Left colon (tissue), 2 donors: ENCODE data around the gene KLK6. TPM values are rescaled to one million over a fixed set of nuclear protein-coding genes. Genes with fewer than 3 reads are reported as not detected.
"Not testable (repeated sequence)": the region's sequence is repeated elsewhere in the genome, so short reads cannot be mapped to it uniquely, and the experiment has no call there.

Experiments used
- ATAC-seq: fragments of 200-7000 bp; cut with Tn5 transposase; one replicate; pipeline ENCODE4 v1.9.1; 2020; ENCODE audit warnings: mild to moderate bottlenecking, moderate library complexity
- DNase-seq, 2 donors: peaks; one replicate each; pipeline ENCODE4 v3.0.0-alpha.2; 2020
- intact Hi-C, 2 donors: fragments of 100-400 bp; cut with DNase I in 1 of 2; cut with micrococcal nuclease in 1 of 2; formaldehyde crosslinking; loops; one replicate each; pipeline versions ENCODE4 v1.11.2 to v1.14.0; 2022; cut with DNase I, micrococcal nuclease
- total RNA-seq, 2 donors: library from RNA; stranded (reverse); fragmentation: NEBNext Ultra II Directional; extraction: Animal tissue kit (Norgen Biotek cat#: 25700); gene quantifications; one replicate each; pipeline ENCODE4 v1.2.1, GENCODE V29; 2021
- donor health status: DM: no; HTN: no; CAD: no.
- donor health status: DM: yes; HTN: yes; CAD: no.

The KLK6 gene
- total RNA-seq, 2 donors from 2014 or later = not detected

DNA sequence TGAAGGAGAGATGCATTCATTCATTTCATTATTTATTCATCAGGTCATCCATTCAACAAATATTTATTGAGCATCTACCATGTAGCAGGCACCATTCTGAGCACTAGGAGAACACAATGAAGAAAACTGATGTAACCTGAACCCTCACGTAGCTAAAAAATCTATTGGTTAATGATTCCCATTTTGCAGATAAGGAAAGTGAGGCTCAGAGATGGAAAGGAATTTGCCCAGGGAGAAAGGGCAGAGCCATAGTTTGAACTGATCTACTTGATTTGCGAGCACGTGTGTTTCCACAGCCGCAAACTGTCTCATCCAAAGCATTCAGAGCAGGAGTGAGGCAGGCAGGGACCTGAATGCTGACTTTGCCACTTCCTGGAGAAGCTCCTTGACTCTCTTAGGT, 29.3 kb upstream of the KLK6 start:
- ATAC-seq (no peak), DNase-seq (no peak)
- intact Hi-C loops = no loop called here

DNA sequence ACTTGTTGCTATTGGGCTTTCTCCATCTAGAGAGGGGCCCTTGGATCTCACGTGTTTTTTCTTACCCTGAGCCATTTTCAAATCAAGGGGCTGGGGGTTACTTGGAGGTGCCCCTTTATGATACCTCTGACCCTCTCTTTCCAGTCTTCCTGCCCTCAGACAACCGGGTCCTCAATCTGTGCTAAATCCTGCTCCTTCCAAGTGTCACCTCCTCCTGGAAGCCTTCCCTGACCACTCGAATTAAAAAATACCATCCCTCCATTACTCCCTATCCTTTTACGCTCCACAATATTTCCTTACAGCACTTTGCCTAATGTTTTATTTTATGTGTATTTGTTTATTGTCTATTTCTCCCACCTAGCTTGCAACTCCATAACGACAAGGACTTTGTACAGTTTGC, 28.7 kb upstream of the KLK6 start:
- ATAC-seq (no peak), DNase-seq (no peak)
- intact Hi-C loops = no loop called here

DNA sequence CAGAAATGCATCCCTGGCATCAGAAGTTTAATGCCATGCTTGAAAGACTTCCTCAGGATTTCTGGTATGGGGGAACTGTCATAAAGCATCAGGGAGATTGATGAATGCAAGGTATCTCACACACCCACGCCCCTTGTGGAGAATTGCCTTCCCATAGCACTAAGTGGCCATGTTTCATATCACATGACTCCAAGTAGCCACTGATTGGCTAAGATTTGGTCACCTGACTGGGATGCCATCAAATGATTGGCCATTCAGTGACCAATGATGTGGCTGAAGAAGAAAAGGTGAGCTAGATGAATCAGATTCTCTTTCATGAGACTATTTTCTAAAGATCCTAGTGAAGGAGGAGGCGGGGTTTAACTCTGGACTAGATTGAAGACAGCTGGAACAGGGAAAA, 24.7 kb upstream of the KLK6 start:
- intact Hi-C loops = no loop called here
- no peak for ATAC-seq
- no peak for DNase-seq

DNA sequence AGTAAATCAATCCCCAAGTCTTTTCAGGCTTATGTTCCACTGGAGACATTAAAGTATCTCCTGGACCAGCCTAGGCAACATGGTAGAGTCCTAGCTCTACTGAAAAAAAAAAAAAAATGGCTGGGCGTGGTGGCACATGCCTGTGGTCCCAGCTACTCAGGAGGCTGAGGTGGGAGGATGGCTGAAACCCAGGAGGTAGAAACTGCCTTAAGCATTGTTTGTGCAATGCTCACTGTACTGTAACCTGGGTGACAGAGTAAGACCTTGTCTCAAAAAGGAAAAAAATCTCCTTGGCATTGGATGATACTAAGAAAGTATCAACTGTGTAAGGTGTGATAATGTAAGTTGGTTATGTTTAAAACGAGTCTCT, 23.3 kb upstream of the KLK6 start:
- DNase-seq (no peak), ATAC-seq (no peak)
- intact Hi-C loops = no loop called here

DNA sequence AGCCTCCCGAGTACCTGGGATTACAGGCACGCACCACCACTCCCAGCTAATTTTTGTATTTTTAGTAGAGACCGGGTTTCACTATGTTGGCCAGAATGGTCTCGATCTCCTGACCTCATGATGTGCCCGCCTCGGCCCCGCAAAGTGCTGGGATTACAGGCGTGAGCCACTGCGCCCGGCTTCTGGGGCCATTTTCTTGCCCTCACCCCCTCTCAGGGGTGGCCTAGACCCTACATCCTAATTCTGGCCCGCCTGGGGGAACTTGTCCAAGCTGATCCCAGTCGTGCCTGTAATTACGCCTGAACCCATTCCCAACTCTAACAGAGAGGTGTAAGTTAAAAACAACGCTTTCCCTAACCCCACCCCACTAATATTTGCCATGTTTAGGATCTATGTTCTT, 15.0 kb upstream of the KLK6 start:
- ATAC-seq, intact Hi-C loops, DNase-seq: not testable (repeated sequence)

DNA sequence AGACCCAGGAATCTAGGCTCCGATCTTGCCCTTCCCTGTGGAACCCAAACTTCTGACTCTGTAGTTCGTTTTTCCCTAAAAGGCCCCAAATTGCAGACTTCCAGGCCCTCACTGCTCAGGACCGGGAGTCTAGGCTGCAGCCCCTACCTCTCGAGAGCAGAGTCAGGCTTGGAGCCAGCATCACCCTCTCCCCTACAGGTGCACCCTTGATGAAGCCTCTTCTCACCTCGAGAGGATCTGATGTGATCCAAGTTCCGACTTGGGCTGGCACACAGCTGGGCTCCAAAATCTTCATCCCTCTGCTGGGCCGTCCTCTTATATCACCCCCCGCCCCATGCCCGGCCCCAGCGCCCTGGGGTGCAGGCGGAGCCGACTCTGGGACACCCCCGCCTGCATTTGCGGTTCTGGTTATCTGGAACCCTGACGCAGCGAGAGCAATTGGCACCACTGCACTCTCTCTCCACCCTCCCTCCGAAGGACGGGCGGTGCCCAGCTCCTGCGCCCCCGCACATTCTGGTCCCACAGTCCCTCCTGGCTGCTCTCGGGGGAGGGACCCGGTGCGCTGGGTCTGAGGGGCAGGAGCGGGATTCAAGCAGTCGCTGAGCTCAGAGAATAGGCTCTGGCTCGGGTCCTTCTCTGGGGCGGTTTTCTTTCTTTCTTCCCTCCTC, 14.4 kb upstream of the KLK6 start, which contains the start of gene KLK7:
Gene KLK7 (minus strand): TSS at position 293 of the 668 bp plus-strand sequence. CDS start 1,518 bp downstream, outside the sequence.
- no peak for DNase-seq
- intact Hi-C loops = no loop called here
- ATAC-seq = no peak

DNA sequence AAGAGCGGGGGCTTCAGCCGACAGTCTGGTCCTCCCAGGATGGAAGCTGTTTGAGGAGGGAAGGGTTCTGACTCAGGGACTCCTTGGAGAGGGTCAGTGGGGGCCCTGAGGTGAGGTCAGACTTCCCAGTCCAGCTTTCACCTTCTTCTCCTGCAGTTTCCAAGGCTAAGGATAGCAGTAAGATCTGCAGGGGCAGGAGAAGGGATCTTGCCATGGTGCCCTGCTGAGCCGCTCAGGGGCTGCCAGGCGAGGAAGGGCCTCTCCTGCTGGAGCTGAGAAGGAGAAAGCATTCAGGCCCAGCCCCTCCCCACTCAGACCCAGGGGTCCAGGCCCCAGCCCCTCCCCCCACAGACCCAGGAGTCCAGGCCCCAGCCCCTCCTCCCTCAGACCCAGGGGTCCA, 12.8 kb upstream of the KLK6 start:
- intact Hi-C loops = no loop called here
- ATAC-seq (no peak), DNase-seq (no peak)

DNA sequence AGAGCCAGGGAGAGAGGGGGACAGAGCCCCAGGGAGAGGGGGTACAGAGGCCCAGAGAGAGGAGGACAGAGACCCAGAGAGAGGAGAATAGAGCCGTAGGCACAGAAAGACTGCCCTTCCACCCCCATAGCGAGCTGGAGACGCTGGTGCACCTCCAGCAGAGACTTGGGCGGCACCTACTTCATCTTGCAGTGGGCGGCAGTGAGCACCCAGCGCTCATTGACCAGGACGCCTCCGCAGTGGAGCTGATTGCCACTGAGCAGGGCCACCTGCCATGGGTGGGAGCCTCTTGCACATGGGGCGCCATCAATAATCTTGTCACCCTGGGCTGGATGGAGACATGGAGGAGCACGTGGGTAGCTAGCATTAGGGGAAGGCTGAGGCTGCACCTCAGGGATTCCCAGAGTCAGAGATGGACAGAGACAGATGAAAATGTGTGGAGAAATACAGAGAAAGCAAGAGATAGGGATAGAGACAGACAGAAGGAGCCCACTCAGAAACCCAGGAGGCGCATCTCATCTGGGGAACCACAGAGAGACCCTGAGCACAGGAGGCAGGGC, 12.3 kb upstream of the KLK6 start:
- intact Hi-C loops = no loop called here
- ATAC-seq (no peak), DNase-seq (no peak)

DNA sequence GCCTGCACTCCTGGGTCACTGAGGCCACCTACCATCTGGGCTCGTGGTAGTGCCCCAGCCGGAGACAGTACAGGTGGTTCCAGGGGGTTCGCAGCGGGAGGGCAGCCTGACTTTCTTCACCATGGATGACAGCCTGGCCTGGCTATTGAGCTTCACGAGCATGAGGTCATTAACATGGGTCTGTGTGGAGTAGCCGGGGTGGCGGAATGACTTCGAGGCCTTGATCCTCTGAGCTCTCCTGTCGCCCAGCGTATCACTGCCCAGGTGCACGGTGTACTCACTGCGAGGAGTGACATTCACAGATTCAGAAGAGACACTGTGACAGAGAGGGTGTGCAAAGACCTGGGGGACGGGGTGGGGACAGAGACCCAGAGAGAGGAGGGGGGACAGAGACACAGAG, 10.8 kb upstream of the KLK6 start:
- intact Hi-C loops = no loop called here

DNA sequence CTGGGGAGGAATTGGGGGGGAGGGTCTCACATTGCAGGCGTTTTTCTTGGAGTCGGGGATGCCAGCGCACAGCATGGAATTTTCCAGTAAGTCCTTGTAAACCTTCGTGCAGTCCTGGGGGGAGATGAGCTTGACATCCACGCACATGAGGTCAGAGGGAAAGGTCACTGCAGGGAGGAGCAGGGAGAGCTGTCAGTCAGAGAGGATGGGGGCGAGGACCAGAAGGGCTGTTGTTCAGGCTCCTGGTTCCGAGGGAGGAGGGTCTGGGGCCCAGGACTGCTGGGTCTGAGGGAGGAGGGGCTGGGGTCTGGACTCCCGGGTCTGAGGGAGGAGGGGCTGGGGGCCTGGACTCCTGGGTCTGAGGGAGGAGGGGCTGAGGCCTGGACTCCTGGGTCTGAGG, 10.4 kb upstream of the KLK6 start:
- ATAC-seq (no peak), DNase-seq (no peak)
- intact Hi-C loops = no loop called here

More for the DNA sequence above, 10.8 kb upstream of the KLK6 start:
- DNase-seq (no peak), ATAC-seq (no peak)

DNA sequence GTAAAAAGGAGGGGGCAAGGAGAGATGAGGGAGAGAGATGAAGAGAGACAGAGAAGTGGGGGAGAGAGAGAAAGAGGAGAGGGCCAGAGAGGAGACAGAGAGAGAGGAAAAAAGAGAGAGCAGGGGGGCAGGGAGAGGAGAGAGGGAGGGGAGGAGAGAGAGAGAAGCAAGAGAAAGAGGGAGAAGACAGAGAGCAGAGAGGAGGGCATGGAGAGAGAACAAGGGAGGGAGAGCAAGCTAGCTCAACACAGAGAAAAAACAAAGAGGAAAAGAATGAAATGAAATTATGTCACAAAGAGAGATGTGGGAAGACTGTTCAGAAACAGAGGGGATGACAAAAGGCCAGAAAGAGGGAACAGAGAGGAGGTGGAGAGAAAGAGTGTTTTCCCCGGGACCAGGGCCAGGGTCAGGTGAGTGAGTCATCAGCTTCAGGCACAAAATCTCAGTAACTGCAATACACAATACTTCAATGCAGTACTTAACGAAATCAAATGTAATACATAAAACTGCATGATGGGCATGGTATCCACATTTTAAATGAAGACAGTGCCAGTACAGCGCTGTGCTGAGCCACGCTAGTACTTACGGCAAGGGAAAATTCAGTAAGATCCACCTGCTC, 9.5 kb upstream of the KLK6 start:
- no peak for DNase-seq
- ATAC-seq = no peak
- intact Hi-C loops = no loop called here

DNA sequence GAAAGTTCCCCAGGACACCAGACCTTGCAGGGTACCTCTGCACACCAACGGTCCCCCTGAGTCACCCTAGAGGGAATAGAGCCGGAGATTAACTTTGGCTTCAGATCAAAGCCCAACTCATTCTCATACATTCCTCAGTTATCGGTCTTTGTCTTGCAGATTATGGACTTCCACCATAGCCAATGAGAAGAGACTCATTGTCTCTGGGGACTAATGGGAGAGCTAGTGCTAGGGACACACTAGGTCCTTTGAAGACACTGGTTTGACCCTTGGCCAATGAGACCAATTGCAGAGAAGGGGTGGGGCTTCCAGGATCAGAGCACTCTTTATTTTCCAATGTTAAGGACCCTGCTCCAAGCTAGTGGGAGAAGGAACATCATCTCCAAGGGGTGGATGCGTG, 8.2 kb upstream of the KLK6 start:
- ATAC-seq (no peak), DNase-seq (no peak)
- intact Hi-C loops = no loop called here

DNA sequence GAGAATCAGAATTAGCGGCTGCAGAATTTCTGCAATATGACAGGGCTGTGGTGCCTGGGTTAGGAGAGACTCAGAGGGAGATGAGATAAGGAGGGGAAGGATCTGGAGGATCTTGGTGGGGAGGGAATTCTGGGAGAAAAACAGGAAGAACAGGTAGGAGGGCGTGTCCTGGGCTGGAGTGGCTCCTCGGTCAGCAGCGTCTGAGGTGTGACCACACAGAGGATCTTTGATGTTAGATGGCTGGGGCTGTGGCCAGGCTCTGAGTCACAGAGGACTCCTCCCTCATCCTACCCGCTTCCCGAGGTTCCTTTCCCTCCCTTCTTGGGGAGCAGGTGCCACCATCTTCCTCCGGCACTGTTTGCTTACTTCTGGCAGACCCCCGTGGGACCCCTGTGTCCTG, 6.4 kb upstream of the KLK6 start:
- ATAC-seq (peak; percentile 55), DNase-seq (no peak)
- intact Hi-C loops = no loop called here

DNA sequence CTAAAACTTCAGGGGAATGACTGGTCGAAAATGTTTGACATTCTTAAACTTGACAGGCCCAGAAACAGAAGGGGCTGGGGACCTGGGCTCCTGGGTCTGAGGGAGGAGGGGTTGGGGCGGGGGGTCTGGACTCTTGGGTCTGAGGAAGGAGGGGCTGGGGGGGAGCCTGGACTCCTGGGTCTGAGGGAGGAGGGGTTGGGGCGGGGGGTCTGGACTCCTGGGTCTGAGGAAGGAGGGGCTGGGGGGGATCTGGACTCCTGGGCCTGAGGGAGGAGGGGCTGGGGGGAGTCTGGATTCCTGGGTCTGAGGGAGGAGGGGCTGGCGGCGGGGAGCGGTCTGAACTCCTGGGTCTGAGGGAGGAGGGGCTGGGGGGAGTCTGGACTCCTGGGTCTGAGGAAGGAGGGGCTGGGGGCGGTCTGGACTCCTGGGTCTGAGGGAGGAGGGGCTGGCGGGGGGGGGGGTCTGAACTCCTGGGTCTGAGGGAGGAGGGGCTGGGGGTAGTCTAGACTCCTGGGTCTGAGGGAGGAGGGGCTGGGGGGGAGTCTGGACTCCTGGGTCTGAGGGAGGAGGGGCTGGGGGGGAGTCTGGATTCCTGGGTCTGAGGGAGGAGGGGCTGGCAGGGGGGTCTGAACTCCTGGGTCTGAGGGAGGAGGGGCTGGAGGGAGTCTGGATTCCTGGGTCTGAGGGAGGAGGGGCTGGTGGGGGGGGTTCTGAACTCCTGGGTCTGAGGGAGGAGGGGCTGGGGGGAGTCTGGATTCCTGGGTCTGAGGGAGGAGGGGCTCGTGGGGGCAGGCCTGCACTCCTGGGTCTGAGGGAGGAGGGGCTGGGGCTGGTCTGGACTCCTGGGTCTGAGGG, 5.5 kb upstream of the KLK6 start:
- DNase-seq (no peak), ATAC-seq (no peak)
- intact Hi-C loops = no loop called here

DNA sequence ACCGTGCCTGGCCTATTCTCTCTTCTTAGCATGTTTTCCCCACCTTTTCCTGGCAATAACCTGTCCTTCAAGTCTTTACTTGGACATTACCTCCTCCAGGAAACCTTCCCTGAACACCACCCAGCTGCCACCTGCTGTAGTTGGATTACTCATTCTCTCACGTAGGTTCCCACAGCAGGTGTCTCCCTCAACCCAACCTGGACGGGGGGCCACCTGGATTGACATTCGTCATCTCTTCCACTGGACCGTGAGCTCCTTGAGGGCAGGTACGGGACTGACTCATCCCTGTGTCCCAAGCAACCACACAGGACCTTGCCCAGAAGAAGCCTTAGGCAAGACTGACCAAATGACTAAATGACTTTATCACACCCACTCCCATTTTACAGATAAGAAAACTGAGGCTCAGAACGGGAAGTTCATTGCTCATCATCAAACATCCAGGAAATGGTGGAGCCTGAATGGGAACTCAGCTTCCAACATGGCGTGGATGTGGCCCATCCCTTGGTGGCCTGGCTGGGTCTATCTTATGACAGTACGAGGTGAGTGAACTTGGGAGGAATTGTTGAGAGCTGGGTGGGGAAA, 3.5 kb upstream of the KLK6 start:
- DNase-seq (no peak), ATAC-seq (no peak)
- intact Hi-C loops = no loop called here

DNA sequence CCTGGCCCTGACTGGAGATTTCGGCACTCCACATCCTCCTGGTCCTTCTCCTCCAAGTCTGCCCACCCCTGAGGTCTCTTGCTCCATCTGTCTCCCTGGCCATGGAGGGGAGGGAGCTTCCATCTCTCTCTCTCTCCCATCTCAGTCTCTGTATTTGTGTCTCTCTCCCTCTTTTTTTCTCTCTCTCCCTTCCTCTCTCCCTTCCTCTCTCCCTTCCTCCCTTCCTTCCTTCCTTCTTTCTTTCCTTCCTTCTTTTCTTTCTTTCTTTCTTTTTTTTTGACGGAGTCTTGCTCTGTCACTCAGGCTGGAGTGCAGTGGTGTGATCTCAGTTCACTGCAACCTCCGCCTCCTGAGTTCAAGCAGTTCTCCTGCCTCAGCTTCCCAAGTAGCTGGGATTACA, 419 bp upstream of the KLK6 start:
- intact Hi-C loops, ATAC-seq, DNase-seq: not testable (repeated sequence)

DNA sequence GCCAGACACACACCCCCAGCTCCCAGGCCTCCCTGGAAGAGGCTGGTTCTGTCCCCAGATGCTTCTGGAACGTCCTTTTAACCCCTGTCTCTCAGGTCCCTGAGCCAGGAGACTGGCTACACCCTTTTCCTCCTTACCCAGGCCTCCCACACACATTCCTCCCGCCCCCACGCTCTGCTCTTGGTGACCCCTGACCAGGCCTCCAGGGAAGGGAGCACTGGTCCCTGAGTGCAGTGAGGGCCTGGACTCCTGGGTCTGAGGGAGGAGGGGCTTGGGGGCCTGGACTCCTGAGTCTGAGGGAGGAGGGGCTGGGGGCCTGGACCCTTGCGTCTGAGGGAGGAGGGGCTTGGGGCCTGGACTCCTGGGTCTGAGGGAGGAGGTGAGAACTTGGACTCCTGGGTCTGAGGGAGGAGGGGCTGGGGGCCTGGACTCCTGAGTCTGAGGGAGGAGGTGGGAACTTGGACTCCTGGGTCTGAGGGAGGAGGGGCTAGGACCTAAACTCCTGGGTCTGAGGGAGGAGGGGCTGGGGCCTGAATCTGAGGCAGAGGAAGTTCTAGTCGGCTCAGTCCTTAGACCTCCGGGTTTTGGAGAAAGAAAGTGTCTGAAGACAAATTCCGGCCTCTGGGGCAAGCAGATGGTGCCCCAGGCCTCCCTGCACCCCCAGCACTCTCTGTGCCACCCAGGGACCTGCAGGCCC, 527 bp downstream of the KLK6 start:
- DNase-seq (no peak), ATAC-seq (no peak)
- intact Hi-C loops = no loop called here

DNA sequence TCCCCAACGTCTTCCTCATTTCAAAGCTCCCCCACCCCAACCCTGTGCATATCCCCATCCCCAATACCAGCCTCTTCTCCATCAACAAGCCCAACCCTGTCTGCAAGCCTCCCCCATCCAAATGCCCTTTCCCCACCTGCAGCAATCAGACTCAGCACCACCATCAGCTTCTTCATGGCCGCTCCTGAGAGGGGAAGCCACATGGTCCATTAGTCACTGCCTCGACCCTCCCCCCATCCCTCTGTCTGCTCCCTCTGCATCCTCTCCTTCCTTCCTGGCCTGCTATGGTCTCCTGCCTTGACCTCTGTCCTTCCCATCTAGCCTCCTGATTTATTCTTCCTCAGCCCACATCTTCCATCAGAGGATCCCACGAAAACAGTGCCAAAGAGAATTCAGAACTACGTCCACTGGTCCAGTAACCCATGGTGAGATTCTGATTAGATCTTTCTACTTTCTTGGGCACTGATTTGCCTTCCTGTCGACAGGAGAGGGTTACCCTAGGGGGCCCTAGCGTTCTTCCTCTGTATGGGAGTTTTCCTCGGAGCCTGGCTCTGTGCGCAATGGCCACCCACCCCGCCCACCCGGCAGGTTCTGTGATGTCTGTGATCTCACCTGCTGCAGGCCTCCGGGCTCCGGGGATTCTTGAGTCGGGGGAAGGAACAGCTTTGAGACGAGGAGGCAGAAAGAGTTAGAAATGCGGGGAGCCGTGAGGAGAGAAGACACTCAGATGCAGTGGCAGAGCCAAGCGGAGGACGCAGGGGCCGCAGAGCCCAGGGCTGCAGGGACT, 1.3 kb downstream of the KLK6 start:
- ATAC-seq (no peak), DNase-seq (no peak)
- intact Hi-C loops = no loop called here
